Thymus (tissue), 11 donors: ENCODE results near the gene SELPLG. TPM values are rescaled to one million over a fixed set of nuclear protein-coding genes. Genes with fewer than 3 reads are reported as not detected.

Experiments
- DNase-seq, 9 donors: peaks; one replicate each; pipeline ENCODE4 v3.0.0-alpha.2; 2013; ENCODE audit warnings: low spot score in 9 of 9, low read depth in 6 of 9, missing footprints in 1 of 9
- H3K27ac ChIP-seq, 2 donors: one replicate each; pipeline ENCODE4 v1.5.1; 2013; ENCODE audit warnings: control low read depth in 1 of 2, low read depth in 1 of 2, low read length in 1 of 2, mild to moderate bottlenecking in 1 of 2, moderate library complexity in 1 of 2
- H3K27me3 ChIP-seq, 2 donors: one replicate each; pipeline ENCODE4 v1.5.1; 2013; ENCODE audit warnings: low read length in 1 of 2; ENCODE audit not compliant: control insufficient read depth in 2 of 2, insufficient read depth in 1 of 2
- H3K36me3 ChIP-seq, 2 donors: one replicate each; pipeline ENCODE4 v1.5.1; 2013; ENCODE audit warnings: low read length in 1 of 2, mild to moderate bottlenecking in 1 of 2, moderate library complexity in 1 of 2; ENCODE audit not compliant: control insufficient read depth in 2 of 2, insufficient read depth in 2 of 2
- H3K4me1 ChIP-seq, 2 donors: one replicate each; pipeline ENCODE4 v1.5.1; 2013; ENCODE audit warnings: low read length in 2 of 2; ENCODE audit not compliant: control insufficient read depth in 2 of 2, insufficient read depth in 2 of 2
- H3K4me3 ChIP-seq, 2 donors: one replicate each; pipeline ENCODE4 v1.5.1; 2013; ENCODE audit warnings: low read length in 2 of 2, control low read depth in 1 of 2, mild to moderate bottlenecking in 1 of 2
- H3K9me3 ChIP-seq, 2 donors: one replicate each; pipeline ENCODE4 v1.5.1; 2013; ENCODE audit warnings: low read length in 1 of 2, mild to moderate bottlenecking in 1 of 2; ENCODE audit not compliant: control insufficient read depth in 2 of 2, insufficient read depth in 1 of 2
- WGBS: extraction: QIAGEN DNeasy Blood & Tissue Kit; methylation state at CpG from one replicate; pipeline ENCODE4 v1.1.7; 2013; 5-methylcytosine and 5-hydroxymethylcytosine counted together
- polyA plus RNA-seq: library from polyadenylated mRNA; stranded (reverse); fragments of 200-250 nt; gene quantifications from one replicate; pipeline ENCODE4 v1.2.3, GENCODE V29; 2013
- total RNA-seq: library from RNA; stranded (reverse); fragments of 120-200 nt; gene quantifications from one replicate; pipeline ENCODE4 v1.2.4, GENCODE V29; 2013
- donor health status: healthy.

The SELPLG gene
- total and polyA plus RNA-seq, 2 donors = 28.0 to 69.6 TPM

- Histone ChIP-seq H3K4me3 (no peak overlapping the region), H3K36me3 (peaks cover 17 to 38% of the 10 kb centered on the region in 2 donors), H3K4me1 (peaks cover 9 to 31% of the 10 kb centered on the region in 2 donors), H3K27ac (no peak overlapping the region), H3K27me3 (no peaks in the 10 kb centered on the region), H3K9me3 (no peaks in the 10 kb centered on the region)
- no peak for DNase-seq
- 88% methylated on average over 4 of the region's 4 CpGs for WGBS
Measured at GRCh38 chr12:108649669-108650068, 16.0 kb upstream of the SELPLG start.

DNA sequence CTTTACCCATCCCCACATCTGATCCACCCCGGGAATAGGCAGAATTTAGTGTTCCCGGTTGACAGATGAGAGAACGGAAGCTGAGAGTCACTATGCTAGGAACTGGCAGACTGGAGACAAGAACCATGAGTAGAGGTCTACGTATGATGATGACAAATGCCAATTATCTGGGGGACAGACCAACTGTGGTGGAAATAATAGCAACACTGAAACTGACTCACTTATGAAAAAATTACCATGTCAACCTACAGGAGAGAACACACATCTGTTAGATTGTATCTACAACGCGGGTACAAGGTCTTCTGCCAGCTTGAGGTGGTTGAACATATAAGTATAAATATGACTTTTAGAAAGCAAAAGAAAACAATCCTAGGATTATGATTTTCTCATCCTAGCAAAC is 15.4 kb upstream of the SELPLG start:
- Histone ChIP-seq H3K27ac (no peak overlapping the region), H3K4me3 (no peak overlapping the region), H3K27me3 (no peaks in the 10 kb centered on the region), H3K9me3 (no peaks in the 10 kb centered on the region), H3K4me1 (peaks cover 11 to 35% of the 10 kb centered on the region in 2 donors), H3K36me3 (peaks cover 17 to 40% of the 10 kb centered on the region in 2 donors)
- WGBS = 90% methylated on average over 6 of the region's 6 CpGs
- DNase-seq = peak in 1 of 9 donors; percentile 33

DNA sequence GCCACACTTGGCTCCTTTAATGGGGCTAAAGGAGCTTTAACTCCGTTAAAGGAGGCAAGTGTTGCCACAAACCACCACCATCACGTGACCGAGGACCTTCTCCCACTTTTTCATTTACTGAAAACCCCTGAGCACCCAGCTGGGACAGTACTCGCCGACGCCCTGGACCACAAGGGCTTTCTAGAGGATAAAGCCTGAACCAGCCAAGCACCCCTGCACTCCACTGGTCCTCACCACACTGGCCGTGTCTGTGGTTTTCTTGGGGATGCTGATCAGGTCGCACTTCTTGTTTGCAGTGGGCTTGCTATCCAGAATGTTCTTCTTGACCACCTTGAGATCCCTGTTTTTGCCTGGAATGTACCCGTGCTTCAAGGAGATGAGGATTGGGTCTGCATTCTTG is 14.7 kb upstream of the SELPLG start:
- Histone ChIP-seq H3K4me1 (peaks cover 8 to 36% of the 10 kb centered on the region in 2 donors), H3K36me3 (peaks cover 17 to 40% of the 10 kb centered on the region in 2 donors)

GRCh38 chr12:108647585-108648287 is 14.0 kb upstream of the SELPLG start:
- H3K4me3 ChIP-seq = no peak overlapping the region
- no peaks in the 10 kb centered on the region for H3K27me3 ChIP-seq
- no peaks in the 10 kb centered on the region for H3K9me3 ChIP-seq
- H3K27ac ChIP-seq = no peak overlapping the region
- H3K36me3 ChIP-seq = peaks cover 17 to 40% of the 10 kb centered on the region in 2 donors
- 97% methylated on average over 11 of the region's 11 CpGs for WGBS
- peaks cover 10 to 38% of the 10 kb centered on the region in 2 donors for H3K4me1 ChIP-seq
- DNase-seq = no peak

More for the DNA sequence above, 14.7 kb upstream of the SELPLG start:
- no peak overlapping the region for H3K4me3 ChIP-seq
- H3K27ac ChIP-seq = no peak overlapping the region
- WGBS = 96% methylated on average over 9 of the region's 9 CpGs
- no peaks in the 10 kb centered on the region for H3K27me3 ChIP-seq
- no peaks in the 10 kb centered on the region for H3K9me3 ChIP-seq
- no peak for DNase-seq

- H3K4me3 ChIP-seq = no peak overlapping the region
- peaks cover 17 to 33% of the 10 kb centered on the region in 2 donors for H3K36me3 ChIP-seq
- peak overlapping the region in 1 of 2 donors; percentile 26 for H3K27ac ChIP-seq
- 70% methylated on average over 10 of the region's 10 CpGs for WGBS
- DNase-seq = no peak
- H3K4me1 ChIP-seq = peaks cover 16 to 41% of the 10 kb centered on the region in 2 donors
- H3K27me3 ChIP-seq = no peaks in the 10 kb centered on the region
- no peaks in the 10 kb centered on the region for H3K9me3 ChIP-seq
Measured at GRCh38 chr12:108646600-108647579, 13.2 kb upstream of the SELPLG start.

DNA sequence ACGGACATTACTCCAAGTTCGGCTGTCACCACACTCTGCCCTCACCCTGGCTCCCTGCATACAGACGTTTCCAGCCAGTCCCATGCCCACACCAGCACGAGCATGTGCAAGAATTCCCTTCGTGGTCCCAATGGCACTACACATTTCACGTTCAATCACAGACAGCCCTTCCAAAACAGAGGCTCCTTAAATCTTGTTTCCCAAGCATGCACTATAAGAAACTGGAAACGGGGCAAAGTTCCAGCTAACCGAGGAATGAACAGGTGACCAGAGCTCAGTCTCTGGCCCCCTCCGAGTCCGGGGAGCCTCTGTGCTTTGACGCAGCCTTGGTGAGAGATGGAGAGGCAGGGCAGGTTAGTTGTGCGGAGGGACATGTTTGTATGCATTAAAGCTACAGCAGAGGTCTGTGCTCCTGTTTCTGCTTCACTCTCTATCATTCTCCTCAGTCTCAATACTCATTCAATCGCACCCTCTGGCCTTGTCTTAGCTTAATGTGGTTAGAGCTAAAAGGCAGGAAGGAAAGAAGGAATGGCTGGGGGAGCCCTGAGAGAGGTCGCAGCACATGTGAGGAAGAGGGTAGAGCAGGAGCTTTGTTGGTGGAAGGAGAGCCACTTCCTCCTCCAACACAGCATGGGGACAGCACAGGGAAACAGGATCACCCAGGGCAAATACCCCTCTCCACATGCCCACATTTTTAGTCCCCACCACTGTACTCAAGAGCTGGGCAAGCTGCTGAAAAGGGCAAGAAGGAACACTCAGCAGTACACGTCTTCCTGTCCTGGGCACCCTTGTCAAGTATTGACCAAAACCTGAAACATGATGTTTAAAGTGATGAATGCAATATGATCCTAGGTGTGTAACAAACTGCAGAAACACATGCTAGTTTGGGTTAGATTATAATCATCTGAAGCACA is 12.2 kb upstream of the SELPLG start:
- Histone ChIP-seq H3K36me3 (peaks cover 10 to 28% of the 10 kb centered on the region in 2 donors), H3K9me3 (no peaks in the 10 kb centered on the region), H3K27ac (peak overlapping the region; percentile 26 to 52), H3K27me3 (no peaks in the 10 kb centered on the region), H3K4me3 (no peak overlapping the region), H3K4me1 (peaks cover 26 to 51% of the 10 kb centered on the region in 2 donors)
- WGBS = 65% methylated on average over 15 of the region's 15 CpGs
- DNase-seq = peak in 1 of 9 donors; percentile 47

DNA sequence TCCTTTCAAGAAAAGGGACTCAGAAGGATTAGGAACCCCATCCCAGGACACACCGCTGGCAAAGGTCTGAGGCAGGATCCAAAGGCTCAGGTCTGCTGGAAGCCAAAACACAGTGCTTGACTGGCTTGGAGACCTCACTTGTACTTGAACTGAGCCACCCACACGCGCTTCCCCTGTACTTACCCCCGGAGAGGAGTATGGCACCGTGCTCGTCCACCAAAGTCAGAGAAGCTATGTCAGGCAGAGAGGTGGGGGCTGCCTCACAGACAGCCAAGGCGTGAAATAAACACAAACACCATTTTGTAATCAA is 11.1 kb upstream of the SELPLG start:
- no peak overlapping the region for H3K27ac ChIP-seq

DNA sequence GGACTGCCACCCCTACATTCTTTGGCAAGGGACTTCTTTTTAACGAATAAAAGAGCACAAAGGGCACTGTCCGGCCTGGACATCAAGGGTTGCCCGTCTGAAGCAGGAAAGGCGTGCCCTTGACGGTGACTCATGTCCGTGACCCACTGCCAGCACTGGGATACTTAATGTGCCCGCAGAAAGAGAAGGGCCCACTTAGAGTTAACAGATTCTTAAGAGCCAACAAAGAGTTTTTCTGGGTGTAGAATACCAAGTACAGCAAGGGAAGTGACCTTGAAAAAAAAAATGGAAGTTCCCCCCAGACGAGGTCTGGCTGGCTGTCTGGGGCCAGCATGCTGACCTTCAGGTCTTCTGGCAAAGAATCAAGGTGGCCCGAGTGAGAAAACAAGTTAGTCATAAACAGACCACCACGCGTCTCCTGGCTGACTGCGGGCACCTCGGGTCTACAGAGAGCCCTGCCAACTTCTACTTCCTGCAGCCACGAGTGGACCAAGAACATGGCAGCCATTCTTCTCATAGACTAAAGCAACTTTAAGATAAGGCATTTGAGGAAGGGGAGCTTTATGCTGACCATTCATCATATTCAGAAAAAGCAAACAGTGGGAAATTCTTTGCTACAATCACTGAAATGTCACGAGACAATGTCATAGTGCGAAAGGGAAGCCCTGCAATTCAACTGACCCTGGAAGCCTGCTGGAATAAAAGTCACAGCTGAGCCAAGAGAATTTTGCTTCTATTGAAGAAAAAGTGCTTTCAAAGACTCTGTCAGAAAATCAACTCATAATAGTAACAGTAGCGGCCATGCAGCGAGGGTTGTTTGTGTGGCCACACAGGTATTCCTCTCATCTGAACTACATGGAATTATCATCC is 10.5 kb upstream of the SELPLG start:
- Histone ChIP-seq H3K4me3 (no peak overlapping the region), H3K27me3 (no peaks in the 10 kb centered on the region), H3K9me3 (no peaks in the 10 kb centered on the region), H3K36me3 (peaks cover 10 to 28% of the 10 kb centered on the region in 2 donors), H3K4me1 (peaks cover 26 to 64% of the 10 kb centered on the region in 2 donors), H3K27ac (peak overlapping the region in 1 of 2 donors; percentile 26)
- no peak for DNase-seq
- 92% methylated on average over 18 of the region's 18 CpGs for WGBS

More for the DNA sequence above, 11.1 kb upstream of the SELPLG start:
- H3K36me3 ChIP-seq = peaks cover 10 to 28% of the 10 kb centered on the region in 2 donors
- no peak overlapping the region for H3K4me3 ChIP-seq
- 98% methylated on average over 7 of the region's 7 CpGs for WGBS
- DNase-seq = no peak
- H3K27me3 ChIP-seq = no peaks in the 10 kb centered on the region
- no peaks in the 10 kb centered on the region for H3K9me3 ChIP-seq
- peaks cover 26 to 60% of the 10 kb centered on the region in 2 donors for H3K4me1 ChIP-seq
